ENCODE results near the gene NPIPB6.
"Not testable (repeated sequence)": the region's sequence is repeated elsewhere in the genome, so short reads cannot be mapped to it uniquely, and the experiment has no call there.

Gene NPIPB6

DNA sequence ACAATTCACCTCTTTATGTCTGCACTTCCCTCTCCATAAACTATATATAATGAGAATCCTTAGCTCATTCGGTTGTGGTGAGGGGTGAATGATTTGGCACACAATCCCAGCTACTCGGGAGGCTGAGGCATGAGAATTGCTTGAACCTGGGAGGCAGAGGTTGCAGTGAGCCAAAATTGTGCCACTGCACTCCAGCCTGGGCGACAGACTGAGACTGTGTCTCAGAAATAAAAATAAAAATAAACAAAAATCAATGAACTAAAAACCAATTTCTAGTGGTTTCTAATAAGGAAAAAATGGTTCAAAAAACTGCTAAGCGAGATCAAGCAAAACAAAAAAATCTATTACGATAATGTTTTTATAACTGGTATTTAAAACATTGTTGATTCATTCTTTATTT is at the start of gene NPIPB6:
NPIPB6 (minus strand) TSS at position 101 of the 400 bp plus-strand sequence. CDS start 686 bp downstream, outside the sequence.
- DNase-seq (ENCODE audit: low spot score), result not testable (repeated sequence)

DNA sequence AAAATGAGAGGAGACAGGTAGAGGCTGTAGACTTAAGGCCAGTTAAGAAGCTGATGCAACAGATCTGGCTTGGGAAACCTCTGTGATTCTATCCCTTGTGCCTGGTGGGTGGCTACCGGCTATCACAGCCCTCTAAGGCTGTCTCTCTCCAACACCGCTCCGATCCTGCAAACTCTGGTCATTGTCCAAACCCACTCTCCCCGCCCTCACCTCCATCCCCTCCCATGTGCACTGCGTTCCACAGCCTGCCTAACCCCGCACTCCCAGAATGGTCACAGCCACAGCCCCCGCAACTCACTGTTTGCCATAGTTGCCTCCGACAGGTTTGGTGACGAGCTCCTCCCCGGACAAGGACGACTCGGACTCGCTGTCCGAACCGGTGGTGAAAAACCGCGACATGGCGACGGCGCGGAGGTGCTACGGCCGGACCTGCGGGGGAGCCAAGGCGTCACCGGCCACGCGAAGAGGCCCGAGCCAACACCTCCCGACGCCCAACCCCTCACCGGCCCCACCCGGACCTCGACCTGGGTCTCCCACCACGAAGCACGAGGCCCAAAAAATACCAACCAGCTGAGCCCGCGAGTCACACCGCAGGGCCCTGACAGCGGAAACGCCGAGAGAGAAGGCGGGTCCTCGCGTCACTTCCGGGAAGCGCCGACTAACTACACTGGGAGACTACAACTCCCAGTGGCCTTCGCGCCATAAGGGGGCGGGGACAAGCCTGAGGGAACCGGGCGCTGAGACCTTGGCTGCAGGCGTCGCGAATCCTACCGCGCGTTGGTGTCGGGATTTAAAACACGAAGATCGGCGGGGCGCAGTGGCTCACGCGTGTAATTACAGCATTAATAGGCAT is 40.1 kb upstream of the NPIPB6 start, which contains the start of gene EIF3CL:
EIF3CL (minus strand) TSS at position 622 of the 853 bp plus-strand sequence; CDS start at position 399, 223 bp downstream.
- DNase-seq (ENCODE audit: low spot score), result not testable (repeated sequence)

DNA sequence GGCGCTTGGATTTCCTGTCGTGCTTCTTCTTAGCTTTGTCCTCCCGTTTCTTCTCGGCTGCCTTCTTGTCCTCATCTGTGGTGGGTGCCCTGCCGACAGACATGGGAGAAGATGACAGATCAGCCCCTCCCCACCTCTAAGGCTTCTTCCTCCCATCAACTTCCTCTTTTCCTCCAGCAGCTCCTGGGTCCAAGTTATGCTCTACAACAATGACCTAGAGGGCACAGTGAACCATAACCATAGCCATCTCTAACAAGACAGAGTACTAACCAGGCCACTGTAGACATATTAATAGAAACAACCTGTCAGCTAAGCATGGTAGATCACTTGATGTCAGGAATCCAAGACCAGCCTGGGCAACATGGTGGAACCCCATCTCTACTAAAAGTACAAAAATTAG is 28.7 kb upstream of the NPIPB6 start:
- not testable (repeated sequence) for DNase-seq (ENCODE audit: low spot score)

DNA sequence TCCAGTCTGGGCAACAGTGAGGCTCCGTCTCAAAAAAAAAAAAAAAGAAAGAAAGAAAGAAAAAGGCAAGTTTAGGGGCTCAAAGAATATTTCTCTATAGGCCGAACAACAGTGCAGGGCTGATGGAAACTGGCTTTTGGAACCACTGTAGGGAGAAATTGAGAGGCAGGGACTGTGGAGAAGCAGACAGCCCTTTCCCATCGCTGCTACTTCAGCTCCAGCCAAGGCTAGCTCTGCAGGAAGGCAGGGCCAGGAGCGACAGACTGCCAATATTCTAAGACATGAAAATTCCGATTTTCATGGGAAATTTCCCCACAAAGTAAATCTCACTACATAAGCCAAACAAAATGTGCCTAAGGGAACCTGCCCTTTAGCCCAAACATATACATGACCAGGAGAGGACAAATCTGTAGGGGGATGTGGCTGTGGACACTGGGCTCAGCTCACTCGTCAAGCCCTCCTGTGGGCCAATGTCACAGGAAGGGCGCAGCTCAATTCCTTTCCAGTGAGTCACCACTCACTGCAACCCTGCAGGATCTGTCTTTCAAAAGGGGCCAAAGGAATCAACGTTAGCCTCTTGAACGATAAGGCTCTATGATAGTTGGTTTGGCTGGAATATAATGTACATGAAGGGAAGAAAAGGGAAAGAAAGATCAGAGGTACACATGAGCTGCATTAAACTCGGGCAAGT is 19.0 kb upstream of the NPIPB6 start:
- not testable (repeated sequence) for DNase-seq (ENCODE audit: low spot score)

DNA sequence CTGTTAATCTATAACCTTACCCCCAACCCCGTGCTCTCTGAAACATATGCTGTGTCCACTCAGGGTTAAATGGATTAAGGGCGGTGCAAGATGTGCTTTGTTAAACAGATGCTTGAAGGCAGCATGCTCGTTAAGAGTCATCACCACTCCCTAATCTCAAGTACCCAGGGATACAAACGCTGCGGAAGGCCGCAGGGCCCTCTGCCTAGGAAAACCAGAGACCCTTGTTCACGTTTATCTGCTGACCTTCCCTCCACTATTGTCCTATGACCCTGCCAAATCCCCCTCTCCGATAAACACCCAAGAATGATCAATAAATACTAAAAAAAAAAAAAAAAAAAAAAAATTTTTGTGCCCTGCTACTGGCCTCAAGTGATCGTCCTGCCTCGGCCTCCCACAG is 14.5 kb upstream of the NPIPB6 start:
- DNase-seq (ENCODE audit: low spot score), result not testable (repeated sequence)

DNA sequence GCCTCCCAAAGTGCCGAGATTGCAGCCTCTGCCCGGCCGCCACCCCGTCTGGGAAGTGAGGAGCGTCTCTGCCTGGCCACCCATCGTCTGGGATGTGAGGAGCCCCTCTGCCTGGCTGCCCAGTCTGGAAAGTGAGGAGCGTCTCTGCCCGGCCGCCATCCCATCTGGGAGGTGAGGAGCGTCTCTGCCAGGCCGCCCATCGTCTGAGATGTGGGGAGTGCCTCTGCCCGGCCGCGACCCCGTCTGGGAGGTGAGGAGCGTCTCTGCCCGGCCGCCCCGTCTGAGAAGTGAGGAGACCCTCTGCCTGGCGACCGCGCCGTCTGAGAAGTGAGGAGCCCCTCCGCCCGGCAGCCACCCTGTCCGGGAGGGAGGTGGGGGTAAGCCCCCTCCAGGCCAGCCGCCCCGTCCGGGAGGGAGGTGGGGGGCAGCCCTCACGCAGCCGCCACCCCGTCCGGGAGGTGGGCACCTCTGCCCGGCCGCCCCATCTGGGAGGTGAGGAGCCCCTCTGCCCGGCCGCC is 13.9 kb upstream of the NPIPB6 start:
- DNase-seq (ENCODE audit: low spot score), result not testable (repeated sequence)

DNA sequence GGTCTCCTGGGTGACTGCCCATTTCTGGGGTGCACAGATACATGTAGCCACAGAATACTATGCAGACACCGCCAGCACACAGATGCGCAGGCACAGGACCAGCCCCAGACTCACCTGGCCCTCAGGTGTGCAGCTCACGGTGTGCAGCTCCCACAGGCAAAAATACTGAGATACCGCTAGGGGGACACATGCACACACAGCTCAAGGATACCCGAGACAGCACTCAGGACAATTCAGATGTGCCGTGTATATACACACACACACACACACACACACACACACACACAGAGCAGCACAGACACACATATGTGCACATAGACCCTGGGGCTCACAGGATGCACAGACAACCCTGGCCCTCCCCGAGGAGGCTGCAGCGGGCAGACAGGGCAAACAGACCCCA is 11.8 kb upstream of the NPIPB6 start:
- not testable (repeated sequence) for DNase-seq (ENCODE audit: low spot score)

DNA sequence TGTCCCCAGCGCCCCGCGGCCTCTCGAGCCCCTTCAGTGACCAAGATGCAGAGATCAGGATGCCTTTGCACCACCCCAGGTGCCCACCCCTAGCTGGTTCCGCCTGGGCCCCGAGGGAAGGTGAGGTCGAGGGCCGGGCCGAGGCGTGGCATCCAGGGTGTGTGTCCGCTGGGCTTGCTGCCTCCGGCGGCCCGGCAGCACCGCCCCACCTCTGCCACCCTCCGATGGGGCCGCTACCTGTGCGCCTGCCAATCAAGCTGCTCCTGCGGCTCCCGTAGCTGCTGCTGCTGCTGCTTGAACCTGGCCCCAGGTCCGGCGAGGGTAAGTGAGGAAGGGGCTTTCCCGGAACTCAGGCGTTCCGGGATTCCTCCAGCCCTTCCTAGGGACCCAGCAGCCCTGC is 11.0 kb upstream of the NPIPB6 start:
- not testable (repeated sequence) for DNase-seq (ENCODE audit: low spot score)

DNA sequence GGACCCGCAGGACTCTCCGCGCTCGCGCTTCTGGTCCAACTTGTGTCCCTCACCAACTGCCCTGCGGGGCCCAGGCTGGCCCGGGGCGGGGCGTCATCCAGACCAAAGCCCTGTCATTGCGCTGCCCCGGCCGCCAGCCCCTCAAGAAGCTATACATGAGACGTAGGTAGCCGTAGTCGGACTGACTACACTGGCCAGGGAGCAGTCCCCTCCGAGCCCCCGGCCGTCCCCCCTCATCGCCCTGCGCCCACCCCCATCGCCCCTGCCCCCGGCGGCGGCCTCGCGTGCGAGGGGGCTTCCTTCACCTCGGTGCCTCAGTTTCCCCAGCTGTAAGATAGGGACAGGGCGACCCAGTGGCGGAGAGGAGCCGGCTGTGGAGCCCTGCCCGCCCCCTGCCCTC is 4.6 kb upstream of the NPIPB6 start:
- DNase-seq (ENCODE audit: low spot score), result not testable (repeated sequence)

DNA sequence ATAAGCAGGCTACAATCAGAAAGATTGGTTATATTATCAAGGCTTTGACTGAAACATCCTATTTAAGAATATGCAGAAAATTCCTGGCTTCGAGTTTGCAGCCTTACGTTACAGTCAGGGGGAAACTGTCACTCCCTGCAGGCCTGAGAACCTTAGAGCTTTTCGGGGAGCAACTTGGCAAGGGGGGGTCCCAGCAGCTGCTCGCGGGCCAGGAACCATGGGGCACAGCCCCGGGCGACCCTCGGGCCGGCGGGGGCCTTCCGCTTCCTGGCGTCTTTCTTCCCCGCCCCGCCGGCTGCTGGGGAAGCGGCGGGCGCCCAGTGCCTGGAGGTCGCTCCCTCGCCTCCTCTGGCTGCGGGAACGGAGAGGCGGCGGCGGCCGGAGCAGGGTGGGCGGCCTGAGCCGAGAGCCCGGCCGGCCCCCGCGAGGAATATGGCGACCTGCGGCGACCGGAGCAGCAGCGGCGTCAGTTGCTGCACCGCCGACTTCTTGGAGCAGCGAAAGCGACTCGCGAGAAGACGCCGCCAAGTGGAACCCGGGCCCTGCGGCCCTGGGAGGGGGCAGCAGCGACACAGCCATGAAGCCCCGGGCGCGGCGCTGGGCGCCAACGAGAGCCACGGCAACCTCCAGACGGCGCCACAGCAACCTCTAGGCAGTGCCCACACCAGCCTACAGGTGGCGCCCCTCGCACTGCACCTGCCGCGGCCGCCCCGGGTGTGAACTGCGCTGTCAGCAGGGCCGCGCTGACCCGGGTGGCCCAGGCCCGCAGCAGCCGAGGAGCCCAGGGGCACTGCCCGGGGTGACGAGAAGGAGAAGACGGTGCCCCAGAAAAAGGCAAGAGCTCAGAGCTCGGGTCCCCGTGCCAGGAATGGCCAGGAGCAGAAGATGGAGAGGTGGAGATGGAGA is 1.2 kb upstream of the NPIPB6 start:
- not testable (repeated sequence) for DNase-seq (ENCODE audit: low spot score)

DNA sequence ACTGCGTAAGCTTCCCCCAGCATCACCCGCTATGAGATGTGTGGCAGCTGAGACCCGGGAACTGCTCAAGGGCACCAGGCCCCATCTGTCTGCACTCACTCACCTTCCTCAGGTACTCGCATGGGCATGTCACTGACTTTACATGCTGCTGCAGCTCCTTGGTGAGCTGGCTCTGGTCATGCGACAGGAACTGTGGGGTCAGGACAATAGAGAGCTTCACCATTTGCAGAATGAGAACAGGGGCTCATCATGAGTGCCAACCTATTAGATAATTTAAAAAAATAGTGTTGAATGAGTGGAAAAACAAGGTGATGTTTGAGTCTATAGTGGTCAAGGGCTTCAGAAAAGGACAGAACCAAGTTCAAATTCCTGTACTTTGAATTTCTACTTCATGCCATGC is 708 bp downstream of the NPIPB6 start:
- not testable (repeated sequence) for DNase-seq (ENCODE audit: low spot score)

DNA sequence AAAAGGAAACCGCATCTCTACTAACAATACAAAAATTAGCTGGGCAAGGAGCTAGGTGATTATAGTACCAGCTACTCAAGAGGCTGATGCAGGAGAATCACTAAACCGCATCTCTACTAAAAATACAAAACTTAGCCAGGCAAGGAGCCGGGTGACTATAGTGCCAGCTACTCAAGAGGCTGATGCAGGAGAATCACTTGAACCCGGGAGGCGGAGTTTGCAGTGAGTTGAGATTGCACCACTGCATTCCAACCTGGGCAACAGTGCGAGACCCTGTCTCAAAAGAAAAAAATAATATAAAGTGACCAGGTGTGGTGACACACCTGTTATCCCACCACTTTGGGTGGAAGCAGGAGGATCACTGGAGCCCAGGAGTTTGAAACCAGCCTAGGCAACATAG is 25.1 kb downstream of the NPIPB6 start:
- not testable (repeated sequence) for DNase-seq (ENCODE audit: low spot score)

DNA sequence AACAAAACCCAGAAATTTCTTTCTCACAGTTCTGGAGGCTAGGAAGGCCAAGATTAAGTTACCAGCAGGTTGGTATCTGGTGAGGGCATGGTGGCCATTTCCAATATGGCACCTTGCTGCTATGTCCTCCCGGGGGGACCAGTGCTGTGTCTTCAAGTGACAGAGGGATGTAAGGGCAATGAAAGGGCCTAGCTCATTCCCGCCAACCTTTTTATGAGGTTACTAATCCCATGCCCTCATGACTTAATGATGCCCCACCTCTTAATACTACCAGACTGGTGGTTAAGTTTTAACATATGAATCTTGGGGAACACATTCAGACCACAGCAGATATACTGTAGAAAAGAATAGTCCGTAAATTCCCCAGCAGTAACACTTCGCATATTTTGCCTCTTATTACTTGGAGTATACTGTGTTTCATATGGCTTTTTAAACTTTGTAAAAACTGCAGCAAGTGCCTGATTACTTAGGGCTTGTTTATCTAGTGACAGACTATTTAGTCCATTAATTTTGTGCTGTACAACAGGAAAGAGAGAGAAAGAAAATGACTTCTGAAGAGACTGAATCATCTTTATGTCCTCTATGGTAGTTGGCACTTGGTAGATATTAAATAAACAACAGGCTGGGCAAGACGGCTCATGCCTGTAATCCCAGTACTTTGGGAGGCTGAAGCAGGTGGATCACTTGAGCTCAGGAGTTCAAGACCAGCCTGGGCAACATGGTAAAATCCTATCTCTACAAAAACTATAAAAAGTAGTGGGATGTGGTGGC is 26.2 kb downstream of the NPIPB6 start:
- not testable (repeated sequence) for DNase-seq (ENCODE audit: low spot score)

DNA sequence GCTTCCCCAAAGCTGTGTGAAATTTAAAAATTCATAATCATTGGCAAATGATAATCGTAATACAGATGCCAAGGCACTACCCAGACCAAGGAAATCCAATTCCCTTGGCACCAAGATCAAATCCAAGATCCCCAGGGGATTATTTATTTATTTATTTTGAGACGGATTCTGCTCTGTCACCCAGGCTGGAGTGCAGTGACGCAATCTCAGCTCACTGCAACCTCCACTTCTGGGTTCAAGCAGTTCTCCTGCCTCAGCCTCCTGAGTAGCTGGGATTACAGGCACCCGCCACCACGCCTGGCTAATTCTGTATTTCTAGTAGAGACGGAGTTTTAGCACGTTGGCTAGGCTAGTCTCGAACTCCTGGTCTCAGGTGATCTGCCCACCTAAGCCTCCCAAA is 27.6 kb downstream of the NPIPB6 start:
- not testable (repeated sequence) for DNase-seq (ENCODE audit: low spot score)

DNA sequence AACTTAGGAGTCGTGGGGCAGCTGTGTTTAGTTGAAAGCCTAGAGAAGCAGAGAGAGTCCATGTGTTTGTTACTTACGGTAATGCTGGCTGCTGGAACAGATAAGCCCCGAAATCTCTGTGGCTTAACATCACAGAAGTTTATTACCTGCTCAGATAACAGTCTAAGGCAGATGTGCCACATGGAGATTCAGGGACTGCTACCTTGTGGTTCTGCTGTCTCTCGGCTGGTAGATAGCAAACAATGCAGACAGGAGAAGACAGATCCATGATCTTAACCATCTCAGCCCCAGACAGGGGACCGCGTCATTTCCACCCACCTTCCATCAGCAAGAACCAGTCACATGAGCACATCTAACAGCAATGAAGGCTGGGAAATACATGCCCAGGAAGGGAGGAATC is 30.7 kb downstream of the NPIPB6 start:
- not testable (repeated sequence) for DNase-seq (ENCODE audit: low spot score)

DNA sequence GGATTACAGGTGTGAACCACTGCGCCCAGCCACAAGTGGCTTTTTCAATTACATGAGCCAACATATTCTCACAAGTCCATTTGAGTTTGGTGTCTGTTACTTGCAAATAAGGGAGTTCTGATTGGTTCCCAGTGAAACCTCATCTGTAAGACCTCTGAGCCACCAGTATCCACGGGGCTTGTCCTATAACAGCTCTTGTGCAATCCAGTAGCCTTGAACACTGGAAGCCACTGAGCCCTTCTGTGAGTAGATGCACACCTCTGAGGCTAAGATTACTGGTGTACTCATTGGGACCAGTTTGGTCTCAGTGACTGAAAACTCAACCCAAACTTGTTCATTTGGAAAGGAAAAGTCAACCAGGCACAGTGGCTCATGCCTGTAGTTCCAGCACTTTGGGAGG is 32.3 kb downstream of the NPIPB6 start:
- not testable (repeated sequence) for DNase-seq (ENCODE audit: low spot score)

DNA sequence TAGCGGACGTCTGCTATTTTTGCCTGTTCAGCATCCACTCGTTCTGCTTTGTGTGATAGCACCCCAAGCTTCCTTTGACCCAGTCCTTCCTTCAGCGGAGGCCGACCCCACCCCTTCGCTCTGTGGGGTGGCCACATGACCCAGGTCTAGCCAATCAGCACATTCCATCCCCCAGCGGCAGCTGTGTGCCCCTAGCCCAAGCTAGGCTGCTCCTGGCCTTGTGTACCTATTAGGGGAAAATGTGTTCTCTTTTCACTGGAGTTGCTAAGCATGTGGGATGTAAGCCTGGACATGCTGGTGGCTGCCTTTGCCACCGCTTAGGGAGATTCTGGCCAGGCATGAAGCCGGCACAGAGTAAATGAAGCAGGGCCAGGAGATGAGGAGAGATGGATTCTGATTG is 33.1 kb downstream of the NPIPB6 start:
- DNase-seq (ENCODE audit: low spot score), result not testable (repeated sequence)

DNA sequence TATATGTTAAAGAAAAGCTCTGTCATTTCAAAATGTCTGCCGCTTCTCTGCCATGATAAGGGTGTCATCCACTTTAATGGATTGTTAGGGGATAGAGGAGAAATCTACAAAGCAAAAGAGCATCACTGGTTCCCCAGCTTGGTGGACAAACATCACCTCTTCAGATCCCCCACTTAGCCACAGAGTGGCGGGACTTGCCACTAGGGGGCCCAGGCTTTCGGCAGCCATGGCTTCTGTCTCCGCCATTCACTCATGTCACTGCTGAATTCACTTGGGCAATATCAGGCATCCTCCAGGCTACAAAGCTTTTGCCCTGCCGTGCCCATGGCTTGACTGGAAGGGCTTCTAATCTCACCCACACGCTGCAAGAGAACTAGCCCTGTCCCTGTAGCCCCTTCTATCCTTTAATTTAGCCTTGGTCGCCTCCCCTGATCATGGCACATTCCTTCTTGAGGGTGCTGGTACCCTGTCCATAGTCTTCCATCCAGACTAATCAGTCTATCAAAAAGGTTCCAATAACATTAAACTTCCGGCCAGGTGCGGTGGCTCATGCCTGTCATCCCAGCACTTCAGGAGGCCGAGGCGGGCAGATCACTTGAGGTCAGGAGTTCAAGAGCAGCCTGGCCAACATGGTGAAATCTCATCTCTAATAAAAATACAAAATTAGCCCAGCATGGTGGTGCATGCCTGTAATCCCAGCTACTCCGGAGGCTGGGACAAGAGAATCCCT is 36.3 kb downstream of the NPIPB6 start:
- DNase-seq (ENCODE audit: low spot score), result peak; percentile 60

DNA sequence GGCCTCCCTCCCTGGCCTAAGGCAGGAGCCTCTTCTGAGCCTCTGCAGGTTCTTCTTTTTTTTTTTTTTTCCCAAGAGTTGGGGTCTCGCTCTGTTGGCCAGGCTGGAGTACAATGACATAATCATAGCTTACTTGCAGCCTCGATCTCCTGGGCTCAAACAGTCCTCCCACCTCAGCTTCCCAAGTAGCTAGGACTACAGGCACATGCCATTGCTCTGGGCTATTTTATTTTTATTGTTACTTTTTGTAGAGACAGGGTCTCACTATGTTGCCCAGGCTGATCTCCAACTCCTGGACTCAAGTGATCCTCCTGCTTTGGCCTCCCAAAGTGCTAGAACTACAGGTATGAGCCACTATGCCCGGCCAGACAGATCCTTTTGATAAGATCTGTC is 38.4 kb downstream of the NPIPB6 start:
- no peak for DNase-seq (ENCODE audit: low spot score)

DNA sequence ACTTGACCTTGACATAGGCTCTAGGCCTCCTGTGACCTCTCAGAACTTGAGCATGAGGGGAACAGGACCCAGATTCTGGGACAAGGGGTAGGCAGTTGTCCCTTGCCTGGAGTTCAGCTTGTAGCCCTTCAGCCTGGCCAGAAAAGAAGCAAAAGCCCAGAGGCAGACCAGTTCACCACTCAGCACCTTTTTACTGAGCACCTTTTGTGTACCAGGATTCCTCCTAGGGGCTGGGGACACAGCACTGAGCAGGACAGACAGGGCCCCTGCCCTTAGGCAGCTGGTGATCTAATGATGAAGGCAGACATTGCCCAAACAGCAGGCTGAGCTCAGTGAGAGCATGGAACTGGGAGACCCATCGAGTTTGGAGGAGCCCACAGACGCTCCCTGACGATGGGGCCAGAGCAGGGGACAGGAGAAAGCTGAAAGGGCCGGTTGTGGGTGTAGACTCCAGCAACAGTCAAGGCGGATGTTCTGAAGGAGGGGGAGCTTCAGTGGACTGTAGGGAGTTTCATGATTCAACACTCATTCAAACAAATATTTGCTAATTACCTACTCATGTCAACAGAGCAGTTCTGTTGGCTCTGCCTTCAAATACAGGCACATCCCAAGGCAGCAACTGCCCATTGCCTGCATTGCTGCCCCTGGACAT is 38.9 kb downstream of the NPIPB6 start:
- no peak for DNase-seq (ENCODE audit: low spot score)

Measured in kidney capillary endothelial cell (primary cell).